ENCODE data around the gene ZBTB7C. TPM values are rescaled to one million over a fixed set of nuclear protein-coding genes. Genes with fewer than 3 reads are reported as not detected.

ZBTB7C gene
- total RNA-seq, 1 donor from 2014 or later, result 1.4 TPM

DNA sequence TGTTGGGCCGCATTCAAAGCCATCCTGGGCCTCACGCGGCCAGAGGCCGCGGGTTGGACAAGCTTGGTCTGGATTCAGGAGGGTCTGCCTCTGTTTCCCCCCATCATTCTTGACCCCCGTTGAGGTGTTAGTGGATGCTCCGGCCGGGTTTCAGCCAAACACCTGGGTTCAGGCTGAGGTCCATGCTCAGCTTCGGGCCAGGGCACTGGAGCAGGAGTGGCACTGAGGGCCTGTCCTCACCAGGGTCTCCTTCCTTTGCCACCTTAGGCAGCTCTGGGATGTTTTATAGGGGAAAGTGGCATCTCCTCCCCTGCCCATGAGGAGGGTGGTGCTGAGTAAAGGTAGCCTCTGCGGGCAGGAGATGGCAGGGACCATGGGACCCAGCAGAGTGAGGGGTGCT is 401.8 kb downstream of the ZBTB7C start:
- H3K36me3 Mint-ChIP-seq (ENCODE audit: low read depth), result no peaks in the 10 kb centered on the region
- no peak overlapping the region for H3K4me3 Mint-ChIP-seq (ENCODE audit: unreplicated experiment)
- no peak overlapping the region for H3K27ac Mint-ChIP-seq (ENCODE audit: unreplicated experiment)
- no peaks in the 10 kb centered on the region for H3K9me3 Mint-ChIP-seq (ENCODE audit: low read depth)
- peaks cover 9% of the 10 kb centered on the region for H3K27me3 Mint-ChIP-seq (ENCODE audit: low read depth)
- TF ChIP-seq, protein P1, sequence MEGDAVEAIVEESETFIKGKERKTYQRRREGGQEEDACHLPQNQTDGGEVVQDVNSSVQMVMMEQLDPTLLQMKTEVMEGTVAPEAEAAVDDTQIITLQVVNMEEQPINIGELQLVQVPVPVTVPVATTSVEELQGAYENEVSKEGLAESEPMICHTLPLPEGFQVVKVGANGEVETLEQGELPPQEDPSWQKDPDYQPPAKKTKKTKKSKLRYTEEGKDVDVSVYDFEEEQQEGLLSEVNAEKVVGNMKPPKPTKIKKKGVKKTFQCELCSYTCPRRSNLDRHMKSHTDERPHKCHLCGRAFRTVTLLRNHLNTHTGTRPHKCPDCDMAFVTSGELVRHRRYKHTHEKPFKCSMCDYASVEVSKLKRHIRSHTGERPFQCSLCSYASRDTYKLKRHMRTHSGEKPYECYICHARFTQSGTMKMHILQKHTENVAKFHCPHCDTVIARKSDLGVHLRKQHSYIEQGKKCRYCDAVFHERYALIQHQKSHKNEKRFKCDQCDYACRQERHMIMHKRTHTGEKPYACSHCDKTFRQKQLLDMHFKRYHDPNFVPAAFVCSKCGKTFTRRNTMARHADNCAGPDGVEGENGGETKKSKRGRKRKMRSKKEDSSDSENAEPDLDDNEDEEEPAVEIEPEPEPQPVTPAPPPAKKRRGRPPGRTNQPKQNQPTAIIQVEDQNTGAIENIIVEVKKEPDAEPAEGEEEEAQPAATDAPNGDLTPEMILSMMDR (IDR thresholded peaks at IDR 0.05), result no peak
- H3K4me1 Mint-ChIP-seq (ENCODE audit: low read depth), result peaks cover 21% of the 10 kb centered on the region
- no peak for DNase-seq (ENCODE audit: low spot score)

DNA sequence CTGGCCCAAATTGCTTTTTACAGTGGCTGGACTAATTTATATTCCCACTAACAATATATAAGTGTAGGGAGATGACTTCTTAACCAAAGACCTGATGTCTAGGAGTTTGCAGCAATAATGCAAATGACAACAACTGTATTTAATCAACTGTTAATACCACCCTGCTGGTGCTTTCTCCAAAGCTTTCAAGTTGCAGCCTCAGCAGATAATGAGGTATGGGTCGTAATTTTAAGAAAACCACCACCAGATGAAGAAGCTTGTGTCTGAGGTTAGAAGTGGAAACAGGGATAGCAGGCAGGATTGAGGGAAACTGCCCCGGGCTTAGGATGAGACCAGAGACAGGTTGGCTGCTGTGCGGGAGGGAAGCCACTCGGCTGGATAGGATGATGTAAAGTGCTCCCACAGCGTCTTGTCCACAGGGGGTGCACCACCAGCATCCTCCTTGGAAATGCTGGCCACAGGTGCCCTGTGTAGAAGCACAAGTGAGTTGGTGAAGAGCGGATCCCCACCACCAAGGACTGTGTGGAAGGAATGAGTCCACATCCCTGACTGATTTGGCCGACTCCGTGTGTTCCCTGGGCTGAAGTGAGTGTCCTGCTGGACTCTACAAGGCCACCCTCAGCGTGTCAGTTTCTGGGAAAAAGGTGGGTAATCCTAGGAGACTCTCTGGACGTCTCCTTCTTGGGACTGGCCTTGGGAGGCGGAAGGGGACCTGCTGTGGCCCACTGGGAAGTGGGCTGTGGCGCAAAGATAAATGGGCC is 402.6 kb downstream of the ZBTB7C start:
- TF ChIP-seq, protein P1 (IDR thresholded peaks at IDR 0.05), result no peak
- H3K4me1 Mint-ChIP-seq (ENCODE audit: low read depth), result peaks cover 21% of the 10 kb centered on the region
- H3K9me3 Mint-ChIP-seq (ENCODE audit: low read depth), result no peaks in the 10 kb centered on the region
- peaks cover 5% of the 10 kb centered on the region for H3K27me3 Mint-ChIP-seq (ENCODE audit: low read depth)
- no peak overlapping the region for H3K4me3 Mint-ChIP-seq (ENCODE audit: unreplicated experiment)
- DNase-seq (ENCODE audit: low spot score), result no peak
- H3K27ac Mint-ChIP-seq (ENCODE audit: unreplicated experiment), result no peak overlapping the region
- no peaks in the 10 kb centered on the region for H3K36me3 Mint-ChIP-seq (ENCODE audit: low read depth)

DNA sequence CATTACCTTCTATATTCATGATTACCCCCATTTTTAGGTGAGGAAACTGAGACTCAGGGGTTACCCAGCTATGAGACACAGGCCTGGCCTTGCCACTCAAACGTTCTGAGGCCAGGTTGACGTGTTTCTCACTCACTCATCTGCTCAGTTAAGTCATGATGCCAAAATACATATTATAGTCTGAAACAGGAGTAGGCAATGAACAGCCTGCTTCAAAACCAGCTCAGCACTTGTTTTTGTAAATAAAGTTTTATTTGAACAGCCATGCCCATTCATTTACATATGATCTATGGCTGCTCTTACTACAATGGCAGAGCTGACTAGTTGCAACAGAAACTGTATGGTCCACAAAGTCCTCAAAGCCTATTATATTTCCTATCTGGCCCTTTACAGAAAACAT is 404.6 kb downstream of the ZBTB7C start:
- Mint-ChIP-seq H3K4me3 (ENCODE audit: unreplicated experiment) (no peak overlapping the region), H3K27ac (ENCODE audit: unreplicated experiment) (no peak overlapping the region), H3K9me3 (ENCODE audit: low read depth) (no peaks in the 10 kb centered on the region), H3K36me3 (ENCODE audit: low read depth) (no peaks in the 10 kb centered on the region), H3K27me3 (ENCODE audit: low read depth) (no peaks in the 10 kb centered on the region), H3K4me1 (ENCODE audit: low read depth) (peaks cover 21% of the 10 kb centered on the region)
- TF ChIP-seq, protein P1 (IDR thresholded peaks at IDR 0.05), result no peak
- DNase-seq (ENCODE audit: low spot score), result no peak

DNA sequence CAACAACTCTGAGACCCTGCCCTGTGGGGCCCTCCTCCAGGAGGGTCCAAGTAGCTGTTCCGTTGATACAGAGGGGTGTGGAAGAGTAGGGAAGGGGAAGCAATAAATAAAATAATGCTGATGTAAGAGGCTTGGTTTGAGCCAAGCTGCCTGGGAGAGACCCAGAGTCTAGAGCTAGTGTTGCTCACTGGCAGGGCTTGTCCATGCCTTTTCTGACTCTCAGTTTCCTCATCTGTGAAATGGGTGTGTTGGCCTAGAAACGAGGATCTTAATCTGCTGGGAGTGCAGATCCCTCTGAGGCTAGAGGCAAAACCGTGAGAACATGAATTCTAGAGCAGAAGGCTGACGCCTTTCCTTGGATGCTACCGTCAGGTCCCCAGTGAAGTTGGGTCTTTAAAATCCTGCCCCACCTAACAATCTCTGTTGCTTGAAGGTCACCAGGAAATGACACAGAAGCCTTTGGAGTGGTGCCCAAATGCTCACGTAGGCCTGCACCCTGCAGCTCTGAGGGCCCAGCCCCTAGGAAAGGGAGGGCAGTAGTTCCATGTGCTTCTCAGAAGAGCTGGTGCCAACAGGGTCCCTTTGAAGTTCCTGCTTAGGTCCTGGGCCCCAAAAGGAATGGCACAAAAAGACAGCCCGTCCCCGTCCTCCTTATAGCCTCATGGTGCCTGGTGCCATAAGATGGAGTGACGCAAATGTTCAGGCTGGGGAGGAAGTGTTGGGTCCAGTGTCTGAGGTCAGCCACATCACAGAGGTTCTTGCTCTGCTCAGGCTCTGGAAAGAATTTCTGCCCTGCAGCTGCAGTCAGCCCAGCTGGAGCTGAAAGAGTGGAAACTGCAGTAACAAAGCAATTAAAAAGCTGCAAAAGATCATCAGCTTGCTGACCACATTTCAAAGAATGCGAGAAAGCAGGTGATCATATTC is 405.5 kb downstream of the ZBTB7C start:
- Mint-ChIP-seq H3K36me3 (ENCODE audit: low read depth) (no peaks in the 10 kb centered on the region), H3K4me1 (ENCODE audit: low read depth) (peaks cover 17% of the 10 kb centered on the region), H3K4me3 (ENCODE audit: unreplicated experiment) (no peak overlapping the region), H3K27ac (ENCODE audit: unreplicated experiment) (no peak overlapping the region), H3K9me3 (ENCODE audit: low read depth) (no peaks in the 10 kb centered on the region), H3K27me3 (ENCODE audit: low read depth) (no peaks in the 10 kb centered on the region)
- no peak for DNase-seq (ENCODE audit: low spot score)
- TF ChIP-seq, protein P1 (IDR thresholded peaks at IDR 0.05), result no peak

DNA sequence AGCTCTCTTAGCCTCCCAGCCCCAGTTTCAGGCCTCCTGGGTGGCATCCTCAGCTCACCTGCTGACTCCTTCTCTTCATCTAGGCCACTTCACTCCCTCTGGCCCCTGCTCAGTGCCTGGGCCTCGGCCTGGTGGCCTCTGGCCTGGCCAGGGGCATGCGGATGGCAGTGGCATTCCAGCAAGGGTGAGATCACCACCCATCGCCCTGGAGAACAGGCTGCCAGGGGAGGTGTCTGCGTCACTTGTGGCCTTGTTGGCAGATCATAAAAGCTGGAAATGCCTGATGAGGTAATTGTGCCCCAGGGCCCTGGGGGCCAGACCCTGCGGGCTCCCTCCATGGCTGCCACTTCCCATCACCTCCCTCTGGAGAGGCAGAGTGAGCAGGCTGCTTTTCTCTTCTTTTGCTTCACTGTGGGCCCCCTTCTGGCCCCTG is 406.2 kb downstream of the ZBTB7C start:
- Mint-ChIP-seq H3K27ac (ENCODE audit: unreplicated experiment) (no peak overlapping the region), H3K4me1 (ENCODE audit: low read depth) (peaks cover 15% of the 10 kb centered on the region), H3K9me3 (ENCODE audit: low read depth) (no peaks in the 10 kb centered on the region), H3K36me3 (ENCODE audit: low read depth) (no peaks in the 10 kb centered on the region), H3K27me3 (ENCODE audit: low read depth) (no peaks in the 10 kb centered on the region), H3K4me3 (ENCODE audit: unreplicated experiment) (no peak overlapping the region)
- no peak for DNase-seq (ENCODE audit: low spot score)
- TF ChIP-seq, protein P1 (IDR thresholded peaks at IDR 0.05), result no peak

Measured in chondrocyte (in vitro differentiated cells).